Measurements from ENCODE around the gene CCNI2.

CCNI2 gene, protein sequence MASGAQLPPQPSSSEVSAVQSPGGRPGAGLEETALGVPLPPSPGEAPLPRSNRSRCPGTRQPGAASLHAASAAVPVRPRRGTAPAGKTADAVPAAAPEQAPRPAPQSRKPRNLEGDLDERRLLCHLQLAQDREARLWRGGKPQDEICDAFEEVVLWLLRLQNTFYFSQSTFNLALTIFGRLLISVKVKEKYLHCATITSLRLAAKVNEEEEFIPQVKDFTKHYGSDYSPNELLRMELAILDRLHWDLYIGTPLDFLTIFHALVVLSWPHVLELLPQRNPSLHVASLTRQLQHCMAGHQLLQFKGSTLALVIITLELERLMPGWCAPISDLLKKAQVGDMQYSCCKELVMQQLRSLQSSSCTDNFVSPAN

DNA sequence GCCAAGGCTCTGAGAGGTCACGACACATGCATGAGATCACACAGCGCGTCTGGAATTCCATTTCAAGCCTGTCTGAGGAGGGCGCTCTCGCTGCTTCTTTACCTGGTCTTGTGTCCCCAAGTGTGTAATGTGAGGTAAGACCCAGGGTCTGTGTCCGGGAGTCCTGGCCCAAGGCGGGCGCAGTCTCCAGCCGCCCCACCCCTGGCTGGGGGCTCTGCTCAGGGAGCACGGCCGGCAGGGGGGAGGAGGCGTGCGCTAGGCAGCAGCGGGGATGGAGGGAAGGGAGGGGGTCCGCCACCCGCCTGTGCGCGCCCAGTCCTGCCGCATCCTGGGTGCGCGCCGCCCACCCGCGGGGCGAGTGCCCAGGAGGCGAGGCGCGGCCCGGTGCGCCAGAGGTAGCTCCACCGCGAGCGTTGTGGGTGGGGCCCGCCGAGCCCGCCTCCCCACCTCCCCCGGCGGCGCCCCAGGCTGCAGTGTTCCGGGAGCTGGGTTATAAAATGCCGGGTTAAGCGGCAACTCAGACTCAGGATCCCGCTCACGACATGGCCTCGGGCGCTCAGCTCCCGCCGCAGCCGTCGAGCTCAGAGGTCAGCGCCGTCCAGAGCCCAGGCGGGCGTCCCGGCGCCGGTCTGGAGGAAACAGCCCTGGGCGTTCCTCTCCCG, at the start of gene CCNI2:
Gene CCNI2 (plus strand): TSS at position 473 of the 662 bp plus-strand sequence. CDS start 70 bp downstream, at position 543.
- no peak for DNase-seq

DNA sequence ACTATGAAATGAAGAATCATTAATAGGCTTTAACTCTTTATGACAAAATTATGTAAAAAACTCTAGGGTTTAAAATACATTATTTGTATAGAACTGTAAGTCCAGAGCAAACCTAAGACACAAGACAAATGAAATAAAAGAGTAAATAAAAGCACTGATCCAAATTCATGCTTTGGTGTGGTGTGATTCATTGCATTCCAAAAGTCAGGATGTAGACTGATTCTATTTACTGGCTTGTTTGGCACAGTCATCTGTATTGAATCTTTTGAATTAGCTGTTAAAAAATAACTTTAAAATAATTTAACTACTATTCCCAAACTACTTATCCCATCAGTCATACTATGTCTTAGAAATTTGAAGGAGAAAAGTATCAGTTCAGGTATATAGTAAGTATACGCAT, 42.4 kb upstream of the CCNI2 start:
- DNase-seq = peak in 1 of 2 experiments; percentile 15

DNA sequence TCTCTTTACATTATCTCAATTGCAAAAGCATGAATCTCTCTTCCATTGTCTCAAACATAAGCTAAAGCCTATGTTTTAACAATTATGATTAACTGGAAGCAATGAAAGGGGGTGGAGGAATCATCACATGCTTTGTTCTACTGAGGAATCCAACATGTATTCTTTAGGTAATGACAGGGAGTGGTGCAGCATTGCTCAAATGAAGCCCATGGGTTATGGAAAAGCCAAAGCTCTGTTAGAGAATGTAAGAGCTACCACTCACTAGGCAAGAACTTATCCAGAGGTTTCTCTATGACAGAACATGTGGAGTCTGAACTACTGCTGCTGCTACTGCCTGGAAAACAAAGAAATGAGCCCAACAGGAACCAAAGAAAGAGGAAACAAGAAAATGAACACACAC, 38.6 kb upstream of the CCNI2 start:
- no peak for DNase-seq

DNA sequence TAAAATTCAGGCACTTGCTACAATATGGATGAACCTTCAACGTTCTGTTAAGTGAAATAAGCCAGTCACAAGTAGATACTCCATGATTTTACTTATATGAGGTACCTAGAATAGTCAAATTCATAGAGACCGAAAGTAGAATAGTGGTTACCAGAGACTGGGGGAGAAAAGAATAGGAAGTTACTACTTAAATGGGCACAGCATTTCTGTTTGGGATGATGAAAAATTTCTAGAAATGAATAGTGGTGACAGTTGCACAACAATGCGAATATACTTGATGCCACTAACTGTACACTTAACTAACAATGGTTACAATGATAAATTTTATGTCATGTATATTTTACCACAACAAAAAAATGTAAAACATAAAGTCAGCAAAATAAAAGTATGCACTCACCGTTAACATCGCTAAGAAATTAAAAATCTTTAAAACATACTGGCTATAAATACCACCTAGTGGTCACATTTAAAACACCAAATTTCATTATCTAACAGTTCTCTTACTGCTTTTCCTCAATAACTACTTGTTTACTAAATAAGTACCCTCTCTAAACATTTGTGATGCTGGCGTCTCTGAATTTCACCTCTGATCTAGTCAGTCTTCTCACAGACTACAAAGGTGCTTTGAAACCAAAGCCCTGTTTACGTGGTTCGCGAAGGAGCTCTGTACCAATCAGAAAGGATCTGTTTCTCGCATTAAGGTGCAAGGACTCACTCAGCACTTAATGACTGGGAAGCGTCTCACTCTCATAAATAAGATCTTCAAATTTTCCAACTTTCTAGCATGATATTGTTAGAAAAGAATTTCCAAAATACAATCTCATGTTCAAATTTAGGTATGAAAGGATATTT, 32.5 kb upstream of the CCNI2 start:
- peak in 1 of 2 experiments; percentile 50 for DNase-seq

DNA sequence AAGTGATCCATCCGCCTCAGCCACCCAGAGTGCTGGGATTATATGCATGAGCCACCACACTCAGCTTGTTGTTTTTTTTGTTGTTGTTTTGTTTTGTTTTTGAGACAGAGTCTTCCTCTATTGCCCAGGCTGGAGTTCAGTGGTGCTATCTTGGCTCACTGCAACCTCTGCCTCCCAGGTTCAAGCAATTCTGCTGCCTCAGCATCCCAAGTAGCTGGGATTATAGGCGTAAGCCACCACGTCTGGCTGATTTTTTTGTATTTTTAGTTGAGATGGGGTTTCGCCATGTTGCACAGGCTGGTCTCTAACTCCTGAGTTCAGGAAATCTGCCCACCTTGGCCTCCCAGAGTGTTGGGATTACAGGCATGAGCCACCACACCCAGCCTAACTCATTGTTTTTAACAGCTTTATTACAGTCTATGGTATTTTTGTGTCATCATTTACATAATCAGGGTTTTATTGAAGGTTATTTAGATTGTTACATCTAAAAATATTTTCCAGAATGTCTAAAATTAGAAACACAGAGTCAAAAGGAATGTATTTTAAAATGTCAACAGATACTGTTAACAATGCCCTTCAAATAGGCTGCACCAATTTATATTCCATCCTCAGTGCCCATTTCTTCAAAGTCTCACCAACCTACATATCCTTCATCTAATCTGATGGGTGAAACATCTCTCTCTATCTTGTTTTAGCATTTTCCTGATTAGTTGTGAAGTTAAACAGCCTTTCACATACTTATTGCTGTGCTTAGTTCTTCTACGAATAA, 28.5 kb upstream of the CCNI2 start:
- DNase-seq = no peak

DNA sequence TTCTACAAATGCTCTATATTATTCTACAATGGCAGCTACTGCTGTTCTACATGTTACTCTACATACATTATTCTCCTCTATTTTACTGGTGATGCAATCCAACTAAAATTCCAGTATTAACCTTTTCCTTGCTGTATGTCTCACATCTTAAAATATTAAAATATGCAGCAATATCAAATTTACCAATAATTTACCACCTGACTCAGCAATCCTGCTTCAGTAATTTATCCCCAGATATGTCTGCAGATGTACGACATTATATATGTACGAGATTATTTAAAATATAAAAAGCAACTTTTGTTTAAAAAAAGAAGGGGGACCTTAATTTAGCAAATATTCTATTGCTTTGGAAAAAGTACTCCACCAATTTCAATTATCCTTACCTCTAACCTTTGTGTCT, 21.5 kb upstream of the CCNI2 start:
- DNase-seq = no peak

DNA sequence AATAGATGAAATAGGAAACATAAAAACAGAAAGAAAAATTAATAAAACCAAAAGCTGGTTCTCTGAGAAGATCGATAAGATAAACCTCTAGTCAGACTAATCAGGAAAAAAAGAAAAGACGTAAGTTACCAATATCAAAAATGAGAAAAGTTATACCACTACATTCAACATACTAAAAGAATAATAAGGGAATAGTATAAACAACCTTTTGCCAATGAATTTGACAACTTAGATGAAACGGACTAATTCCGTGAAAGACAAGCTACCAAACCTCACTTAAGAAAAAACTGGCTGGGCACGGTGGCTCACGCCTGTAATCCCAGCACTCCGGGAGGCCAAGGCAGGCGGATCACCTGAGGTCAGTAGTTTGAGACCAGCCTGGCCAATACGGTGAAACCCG, 17.3 kb upstream of the CCNI2 start:
- DNase-seq = no peak

DNA sequence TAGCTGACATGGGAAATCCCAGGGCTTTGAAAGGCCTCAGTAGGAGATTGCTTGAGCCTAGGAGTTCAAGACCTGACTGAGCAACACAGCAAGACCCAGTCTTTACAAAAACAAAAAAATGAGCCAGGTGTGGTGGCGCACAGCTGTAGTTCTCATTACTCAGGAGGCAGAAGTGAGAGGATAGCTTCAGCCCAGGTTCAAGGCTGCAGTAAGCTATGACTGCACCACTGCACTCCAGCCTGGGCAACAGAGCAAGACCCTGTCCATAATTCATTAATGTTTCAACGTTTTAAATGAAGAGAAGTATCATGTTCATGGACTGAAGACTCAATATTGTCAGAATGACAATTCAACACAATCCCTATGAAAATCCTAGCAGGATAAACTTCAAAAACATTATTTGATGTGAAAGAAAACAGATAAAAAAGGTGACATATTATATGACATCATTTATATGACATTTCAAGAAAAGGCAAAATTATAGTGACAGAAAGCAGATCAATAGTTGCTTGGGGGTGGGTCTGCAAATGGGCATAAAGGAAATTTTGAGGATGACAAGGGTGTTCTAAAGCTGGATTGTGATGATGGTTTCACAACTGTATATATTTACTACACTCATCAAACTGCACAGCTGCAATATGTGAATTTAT, 13.6 kb upstream of the CCNI2 start:
- DNase-seq = no peak

DNA sequence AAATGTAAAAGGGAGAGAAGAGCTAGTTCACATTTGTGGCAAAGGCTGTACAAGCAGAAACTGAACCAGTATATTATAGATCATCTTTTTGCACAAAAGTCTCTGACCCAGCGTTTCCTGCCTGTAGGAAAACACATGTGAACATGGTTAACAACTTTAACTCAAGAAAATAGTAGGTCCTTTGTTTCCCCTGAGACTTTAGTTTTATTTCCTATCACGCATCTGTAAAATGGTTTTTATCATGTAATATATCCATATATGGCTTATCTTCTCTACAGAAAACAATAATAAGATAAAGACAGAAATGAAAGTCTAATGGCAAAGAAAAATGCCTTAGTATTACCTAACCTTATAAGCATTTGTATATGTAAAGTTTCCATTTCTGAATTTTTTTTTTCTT, 12.5 kb upstream of the CCNI2 start:
- no peak for DNase-seq

DNA sequence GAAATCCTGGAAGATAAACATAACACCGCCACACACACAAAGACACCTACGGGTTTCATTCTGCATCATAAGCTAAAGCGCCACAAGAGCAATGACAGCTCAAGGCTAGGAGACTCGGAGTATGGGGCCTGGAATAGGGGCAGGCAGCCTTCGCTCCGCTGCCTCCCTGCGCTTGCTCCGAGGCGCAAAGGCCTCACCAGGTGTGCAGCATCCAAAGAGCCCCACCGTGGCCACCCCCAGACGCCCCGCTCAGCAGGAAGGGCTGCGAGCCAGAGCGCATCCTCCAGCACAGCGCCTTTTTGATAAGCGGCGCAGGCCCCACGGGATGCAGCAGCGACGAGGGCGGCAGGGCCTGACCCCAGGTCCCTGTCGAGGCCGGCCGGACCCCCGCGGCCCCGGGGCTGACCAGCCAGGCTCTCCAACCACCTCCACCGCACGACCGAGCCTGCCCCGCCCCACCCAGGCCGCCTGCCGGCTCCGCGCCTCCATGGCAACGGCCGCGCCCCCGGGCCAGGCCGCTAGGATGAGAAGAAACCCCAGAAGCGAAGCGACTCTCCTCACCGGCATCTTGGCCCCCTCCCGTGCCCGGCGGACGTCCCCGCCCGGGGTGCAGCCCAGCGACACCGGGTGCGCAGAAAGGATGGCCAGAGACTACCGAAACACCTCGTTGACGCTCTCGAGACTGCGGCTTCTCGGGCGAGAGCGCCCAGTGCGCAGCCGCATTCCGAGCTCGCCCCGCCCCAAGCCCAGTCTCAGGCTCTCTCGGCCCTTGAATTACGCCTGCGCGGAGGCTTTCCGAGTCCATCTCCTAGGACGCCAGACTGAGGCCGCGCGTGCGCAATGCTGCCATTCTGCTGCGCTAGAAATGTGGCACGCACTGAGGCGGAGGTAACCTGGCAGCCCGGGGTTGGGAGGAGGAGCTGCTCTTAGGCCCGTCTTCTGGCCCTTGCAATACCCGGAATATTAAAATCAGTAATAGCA, 10.1 kb upstream of the CCNI2 start, which contains the start of gene KIF3A:
Gene KIF3A (minus strand): TSS at position 694 of the 981 bp plus-strand sequence. CDS start 127 bp downstream, at position 567.
- peak; percentile 95 to 98 for DNase-seq

DNA sequence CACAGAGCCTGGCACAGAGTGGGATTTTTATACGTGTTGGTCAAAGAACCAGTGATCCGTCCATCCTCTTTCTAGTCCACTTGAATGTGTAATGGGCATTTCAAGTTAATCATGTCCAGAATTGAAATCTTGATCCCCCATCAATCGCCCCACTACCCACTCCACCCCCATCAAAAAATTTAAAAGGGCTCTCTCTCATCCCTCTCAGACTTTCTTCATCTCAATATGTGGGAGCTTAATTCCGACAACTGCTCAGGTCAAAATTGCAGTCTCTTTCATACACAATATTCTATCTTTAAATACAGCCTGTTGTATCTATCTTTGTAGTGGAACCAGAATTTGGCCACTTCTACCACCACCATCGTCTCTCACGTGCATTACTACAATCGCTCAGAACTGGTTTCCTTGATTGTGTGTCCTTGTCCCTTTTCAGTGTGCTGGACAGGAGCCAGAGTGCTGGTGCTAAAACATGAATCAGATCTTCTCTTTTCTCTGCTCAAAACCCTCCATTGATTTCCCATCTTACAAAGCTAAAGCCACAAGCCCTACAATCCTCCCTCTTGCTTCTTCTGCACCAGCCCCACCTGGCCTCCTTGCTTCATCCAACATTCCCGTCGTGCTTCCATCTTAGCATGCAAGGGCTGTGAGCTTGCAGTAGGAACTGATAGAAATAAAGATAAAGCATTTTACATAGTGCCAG, 9.1 kb upstream of the CCNI2 start:
- no peak for DNase-seq

DNA sequence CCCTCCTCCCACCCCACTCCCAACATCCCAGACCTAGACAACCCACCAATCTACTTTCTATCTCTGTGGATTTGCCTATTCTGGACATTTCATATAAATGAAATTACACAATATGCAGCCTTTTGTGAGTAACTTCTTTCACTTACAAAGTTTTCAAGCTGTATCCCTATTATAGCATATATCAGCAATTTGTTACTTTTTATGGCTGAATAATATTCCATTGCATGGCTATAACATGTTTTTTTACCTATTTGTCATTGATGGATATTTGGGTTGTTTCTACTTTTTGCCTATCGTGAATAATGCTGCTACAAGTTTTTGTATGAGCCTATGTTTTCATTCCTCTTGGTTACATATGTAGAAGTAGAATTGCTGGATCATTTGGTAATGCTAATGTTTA, 8.0 kb upstream of the CCNI2 start:
- no peak for DNase-seq

DNA sequence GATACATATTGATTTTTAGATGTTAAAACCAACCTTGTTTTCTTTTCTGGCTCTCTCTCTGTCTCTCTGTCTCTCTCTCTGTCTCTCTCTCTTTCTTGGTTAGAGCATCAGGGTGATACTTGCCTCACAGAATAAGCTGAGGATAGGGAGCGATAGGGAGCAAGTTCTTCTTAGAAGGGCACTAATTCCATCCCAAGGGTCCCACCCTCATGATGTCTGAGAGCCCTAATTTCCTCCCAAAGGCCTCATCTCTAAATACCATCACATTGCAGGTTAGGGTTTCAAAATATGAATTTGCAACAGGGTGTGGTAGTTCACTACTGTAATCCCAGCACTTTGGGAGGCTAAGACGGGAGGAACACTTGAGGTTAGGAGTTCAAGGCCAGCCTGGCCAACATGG, 5.1 kb upstream of the CCNI2 start:
- DNase-seq = no peak

DNA sequence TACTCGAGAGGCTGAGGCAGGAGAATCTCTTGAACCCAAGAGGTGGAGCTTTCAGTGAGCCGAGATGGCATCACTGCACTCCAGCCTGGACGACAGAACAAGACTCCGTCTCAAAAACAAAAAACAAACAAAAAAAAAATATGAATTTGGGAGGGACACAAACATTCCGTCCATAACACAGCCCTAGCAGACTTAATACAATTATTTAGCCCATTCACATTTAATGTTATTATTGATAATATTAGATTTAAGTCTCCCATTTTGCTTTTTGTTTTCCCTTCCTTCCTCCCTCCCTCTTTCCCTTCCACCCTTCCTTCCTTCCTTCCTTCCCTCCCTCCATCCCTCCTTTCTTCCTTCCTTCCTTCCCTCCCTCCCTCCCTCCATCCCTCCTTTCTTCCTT, 4.6 kb upstream of the CCNI2 start:
- no peak for DNase-seq

DNA sequence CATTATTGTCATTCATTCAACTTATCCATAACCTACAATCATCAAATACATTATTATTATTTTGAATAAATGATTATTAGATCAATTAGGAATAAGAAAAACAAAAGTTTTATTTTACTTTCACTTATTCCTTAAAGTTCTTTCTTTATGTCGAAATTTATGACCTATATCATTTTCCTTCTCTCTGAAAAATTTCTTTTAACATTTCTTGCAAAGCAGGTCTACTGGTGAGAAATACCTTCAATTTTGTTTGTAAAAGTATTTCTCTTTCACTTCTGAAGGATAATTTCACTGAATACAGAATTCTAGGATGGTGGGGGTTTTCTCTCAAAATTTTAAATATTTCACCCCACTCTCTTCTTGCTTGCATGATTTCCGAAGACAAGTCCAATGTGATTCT, 2.6 kb upstream of the CCNI2 start:
- DNase-seq = no peak

DNA sequence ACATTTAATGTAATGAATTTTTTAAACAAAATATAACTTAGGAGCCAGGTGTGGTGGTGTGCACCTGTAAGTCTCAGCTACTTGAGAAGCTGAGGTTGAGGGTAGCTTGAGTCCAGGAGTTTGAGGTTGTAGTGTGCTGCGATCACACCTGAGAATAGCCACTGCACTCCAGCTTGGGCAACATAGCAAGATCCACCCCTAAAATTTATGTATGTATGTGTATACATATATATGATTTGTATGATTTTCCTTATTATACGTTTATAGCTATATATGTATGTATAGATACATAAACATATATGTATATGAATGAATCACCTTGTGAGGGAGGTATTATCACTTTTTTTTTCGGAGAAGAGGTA, 653 bp upstream of the CCNI2 start:
- DNase-seq = no peak

DNA sequence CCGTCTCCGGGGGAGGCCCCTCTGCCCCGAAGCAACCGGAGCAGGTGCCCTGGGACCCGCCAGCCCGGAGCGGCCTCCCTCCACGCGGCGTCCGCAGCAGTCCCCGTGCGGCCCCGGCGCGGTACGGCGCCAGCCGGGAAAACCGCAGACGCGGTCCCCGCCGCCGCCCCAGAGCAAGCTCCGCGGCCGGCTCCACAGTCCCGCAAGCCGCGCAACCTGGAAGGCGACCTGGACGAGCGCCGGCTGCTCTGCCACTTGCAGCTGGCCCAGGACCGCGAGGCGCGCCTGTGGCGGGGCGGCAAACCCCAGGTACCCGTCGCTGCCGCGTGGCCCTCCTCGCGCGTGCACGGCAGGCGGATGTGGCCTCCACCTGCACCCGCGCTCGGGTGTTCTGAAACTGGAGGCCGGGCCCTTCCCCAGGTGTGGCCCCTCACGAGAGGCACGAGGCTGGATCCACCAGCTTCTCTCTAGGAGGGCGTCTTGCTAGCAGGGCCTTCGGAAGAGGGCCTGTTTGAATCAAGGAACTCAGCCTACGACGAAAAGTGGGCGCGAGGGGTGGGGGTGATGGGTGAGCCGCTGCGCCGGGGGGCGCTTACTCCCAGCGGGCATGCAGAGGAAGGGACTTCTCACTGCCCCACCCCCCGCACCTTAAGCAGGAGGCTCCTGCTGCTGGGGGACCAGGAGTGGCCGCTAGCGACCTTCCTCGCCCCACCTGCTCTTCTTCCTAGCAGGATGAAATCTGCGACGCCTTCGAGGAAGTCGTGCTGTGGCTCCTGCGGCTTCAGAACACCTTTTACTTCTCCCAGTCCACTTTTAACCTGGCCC, 602 bp downstream of the CCNI2 start:
- DNase-seq = no peak

DNA sequence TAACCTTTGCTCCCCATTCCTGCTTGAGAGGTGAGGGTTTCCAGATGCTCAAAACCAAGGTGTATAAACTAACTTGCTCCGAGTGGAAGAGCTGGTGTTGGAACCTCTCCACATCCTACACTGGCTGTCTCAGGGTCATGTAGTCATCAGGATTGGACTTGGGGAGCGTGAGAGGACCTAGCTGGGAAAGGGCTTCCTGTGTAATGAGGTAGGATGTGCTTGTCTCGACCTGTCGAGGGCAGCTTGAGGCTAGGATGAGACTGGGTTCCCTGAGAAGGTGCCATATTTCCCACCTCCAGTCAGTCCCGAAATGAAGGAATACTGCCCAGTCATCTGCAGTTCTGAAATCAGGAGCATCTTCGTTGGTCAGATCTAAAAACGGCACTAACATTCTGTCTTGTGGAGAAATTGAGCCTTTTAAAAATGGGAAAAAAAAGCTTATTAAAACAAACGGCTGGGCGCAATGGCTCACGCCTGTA, 1.3 kb downstream of the CCNI2 start:
- DNase-seq = no peak

DNA sequence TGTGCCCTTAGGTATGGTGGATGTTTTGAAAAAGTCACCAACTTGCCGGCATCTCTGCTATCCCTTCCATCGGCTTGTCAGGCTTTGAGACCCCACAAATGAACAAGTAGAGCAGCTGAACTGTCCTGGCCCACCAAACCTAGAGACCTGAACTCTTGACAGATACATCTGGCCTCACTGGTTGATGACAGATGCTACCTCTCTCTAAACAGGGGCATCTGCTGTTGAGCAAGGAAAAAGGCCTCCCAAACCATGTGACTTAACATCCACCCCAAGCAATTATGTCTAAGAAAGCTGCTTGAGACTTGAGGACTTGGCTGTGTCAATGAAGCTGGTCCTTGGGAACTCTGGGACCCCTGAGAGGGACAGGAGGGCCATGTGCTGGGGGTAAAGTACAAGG, 2.3 kb downstream of the CCNI2 start:
- DNase-seq = no peak
